Activated naive CD4-positive, alpha-beta T cell treated with anti-CD3 and anti-CD28 coated beads, Interleukin-2, amount 50 U/mL, for 72 hours (primary cell): ENCODE results near the gene ALDH2. TPM values are rescaled to one million over a fixed set of nuclear protein-coding genes. Genes with fewer than 3 reads are reported as not detected.
"Not testable (repeated sequence)": the region's sequence is repeated elsewhere in the genome, so short reads cannot be mapped to it uniquely, and the experiment has no call there.

ENCODE experiments used
- ATAC-seq, 2 donors: fragments of 150-1000 bp; cut with Tn5 transposase; 2 replicates each; pipeline ENCODE4 v1.10.0; 2021; ENCODE audit warnings: mild to moderate bottlenecking in 2 of 2, moderate library complexity in 2 of 2
- DNase-seq, 2 donors: peaks; one replicate each; pipeline ENCODE4 v3.0.0; 2021 to 2022; ENCODE audit warnings: low spot score in 2 of 2
- H3K27ac Mint-ChIP-seq, 2 donors: one replicate each; pipeline ENCODE4 v1.8.0; 2022; ENCODE audit warnings: mild to moderate bottlenecking in 2 of 2, mixed read lengths in 2 of 2
- H3K36me3 Mint-ChIP-seq, 2 donors: one replicate each; pipeline ENCODE4 v1.8.0; 2022; ENCODE audit warnings: mixed read lengths in 2 of 2
- H3K9me3 Mint-ChIP-seq, 2 donors: one replicate each; pipeline ENCODE4 v1.8.0; 2022; ENCODE audit warnings: mixed read lengths in 2 of 2
- total RNA-seq, 2 donors: library from RNA; stranded (reverse); gene quantifications; one replicate each; pipeline ENCODE4 v1.2.3, GENCODE V29; 2022

Gene ALDH2
- total RNA-seq, 2 donors from 2014 or later, result 2.4 to 3.2 TPM

DNA sequence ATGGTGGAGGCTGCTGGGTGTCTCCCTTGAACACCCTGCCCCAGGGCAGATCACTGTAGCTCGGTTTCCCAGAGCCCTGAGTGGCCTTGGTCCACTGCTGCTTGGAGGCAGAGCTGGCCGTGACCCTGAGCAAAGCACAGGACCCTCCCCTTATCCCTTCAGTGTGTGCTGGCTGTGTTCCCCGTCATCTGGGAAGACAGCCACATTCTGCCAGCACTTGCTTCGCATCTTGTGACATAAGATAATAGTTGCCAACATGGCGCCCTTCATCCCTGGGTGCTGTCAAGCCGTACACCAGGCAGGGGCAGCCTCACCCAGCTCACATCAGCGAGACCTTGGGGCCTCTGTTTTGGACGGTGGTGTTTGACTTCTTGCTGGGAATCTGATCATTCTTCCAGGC, 12.1 kb upstream of the ALDH2 start:
- no peaks in the 10 kb centered on the region for H3K9me3 Mint-ChIP-seq
- H3K36me3 Mint-ChIP-seq, result no peaks in the 10 kb centered on the region
- H3K27ac Mint-ChIP-seq, result no peak overlapping the region
- DNase-seq (no peak), ATAC-seq (no peak)

DNA sequence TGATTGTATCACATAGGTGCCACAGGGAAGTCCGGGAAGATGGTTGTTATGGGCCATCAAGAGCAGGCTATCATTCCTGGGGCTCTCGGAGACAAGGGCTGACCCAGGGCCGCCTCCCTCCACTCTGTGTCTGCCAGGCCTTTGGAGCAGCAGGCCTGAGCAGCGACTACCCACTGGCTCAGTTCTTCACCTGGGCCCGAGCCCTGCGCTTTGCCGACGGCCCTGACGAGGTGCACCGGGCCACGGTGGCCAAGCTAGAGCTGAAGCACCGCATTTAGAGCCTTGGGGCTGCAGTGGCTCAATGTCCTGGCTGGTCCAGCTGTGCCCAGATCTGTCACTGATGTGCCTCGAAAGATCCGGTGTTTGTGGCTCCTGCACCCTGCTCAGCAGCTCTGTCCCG, 10.5 kb upstream of the ALDH2 start:
- no peaks in the 10 kb centered on the region for H3K9me3 Mint-ChIP-seq
- no peak for ATAC-seq
- DNase-seq, result no peak
- peak overlapping the region in 1 of 2 donors; percentile 79 for H3K27ac Mint-ChIP-seq
- no peaks in the 10 kb centered on the region for H3K36me3 Mint-ChIP-seq

DNA sequence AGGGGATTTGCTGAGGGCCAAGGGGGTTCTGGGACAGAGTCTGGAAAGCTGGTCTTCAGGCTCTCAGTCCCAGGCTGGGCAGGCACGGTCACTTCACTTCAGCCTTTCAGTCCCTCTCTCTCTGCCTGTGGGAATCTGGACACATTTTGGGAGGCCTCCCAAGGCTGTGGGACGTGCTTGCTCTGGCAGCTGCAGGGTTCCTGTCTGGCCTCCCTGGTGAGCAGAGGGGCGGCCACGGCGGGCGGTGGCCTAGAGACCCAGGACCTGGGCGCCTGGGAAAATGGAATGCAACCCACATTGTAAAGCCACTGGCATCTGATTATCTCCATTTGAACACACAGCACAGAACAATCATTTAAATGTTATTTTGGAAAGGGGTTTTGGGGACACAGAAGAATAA, 10.1 kb upstream of the ALDH2 start:
- no peaks in the 10 kb centered on the region for H3K9me3 Mint-ChIP-seq
- ATAC-seq (no peak), DNase-seq (no peak)
- peak overlapping the region in 1 of 2 donors; percentile 79 for H3K27ac Mint-ChIP-seq
- no peaks in the 10 kb centered on the region for H3K36me3 Mint-ChIP-seq

DNA sequence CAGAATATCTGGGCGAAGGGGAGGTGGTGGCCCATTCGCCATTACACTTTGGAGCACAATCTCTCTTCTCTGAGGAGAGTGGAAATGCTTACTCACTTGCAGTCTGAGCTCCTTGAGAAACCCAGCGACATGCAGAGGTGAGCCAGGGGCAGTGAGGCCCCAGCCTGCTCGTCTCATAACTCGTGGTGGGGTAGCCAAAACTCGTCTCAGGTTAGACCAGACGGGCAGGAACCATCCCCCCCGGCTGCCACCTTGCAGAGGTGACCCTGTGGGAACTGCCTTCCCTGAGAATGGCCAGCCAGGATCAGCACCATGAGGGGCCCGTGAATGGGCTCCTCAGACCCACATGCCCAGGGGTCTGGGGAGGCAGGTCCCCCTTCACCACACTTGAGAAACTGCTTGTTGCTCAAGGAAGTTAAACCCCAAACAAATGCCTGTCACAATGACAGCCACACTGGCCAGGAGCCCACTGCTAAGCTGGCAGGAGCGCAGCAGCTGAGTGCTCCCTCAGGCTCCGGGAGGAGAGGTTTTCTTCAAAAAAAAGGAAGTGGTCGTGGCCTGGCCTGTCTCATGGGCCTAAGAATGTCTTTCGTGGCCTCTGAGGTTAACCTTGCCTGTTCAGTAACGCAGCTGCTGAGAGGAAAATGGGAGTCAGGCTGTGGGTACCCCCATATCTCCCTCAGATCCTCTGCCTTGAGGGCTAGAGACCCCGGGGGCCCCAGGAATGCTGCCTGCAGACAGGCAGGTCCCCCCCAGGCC, 9.2 kb upstream of the ALDH2 start:
- DNase-seq (no peak), ATAC-seq (peak; percentile 40 to 63)
- Mint-ChIP-seq H3K36me3 (no peaks in the 10 kb centered on the region), H3K27ac (peak overlapping the region; percentile 65 to 79), H3K9me3 (no peaks in the 10 kb centered on the region)

DNA sequence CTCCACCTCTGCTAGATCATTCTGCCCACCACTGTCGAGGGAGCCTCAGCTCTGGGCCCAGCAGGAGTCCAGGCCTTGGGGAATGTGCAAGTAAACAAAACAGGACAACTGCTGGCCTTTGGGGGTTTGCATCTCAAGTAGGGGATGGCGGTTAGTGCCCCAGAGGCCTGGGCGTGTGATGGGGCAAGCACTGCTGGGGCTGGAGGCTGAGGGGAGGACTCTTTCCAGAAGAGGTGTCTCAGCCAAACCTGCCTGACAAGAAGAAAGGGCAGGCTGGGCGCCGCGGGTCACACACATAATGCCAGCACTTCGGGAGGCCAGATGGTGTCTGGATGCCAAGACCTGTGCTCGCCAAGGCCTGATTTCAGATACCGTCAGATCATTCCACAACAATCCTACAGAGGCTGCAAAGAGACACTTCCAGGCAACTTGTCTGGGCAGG, 8.6 kb upstream of the ALDH2 start:
- Mint-ChIP-seq H3K9me3 (no peaks in the 10 kb centered on the region), H3K27ac (peak overlapping the region in 1 of 2 donors; percentile 79), H3K36me3 (no peaks in the 10 kb centered on the region)
- DNase-seq (no peak), ATAC-seq (no peak)

GRCh38 chr12:111759271-111759670, 7.5 kb upstream of the ALDH2 start:
- ATAC-seq (no peak), DNase-seq (no peak)
- H3K36me3 Mint-ChIP-seq, result no peaks in the 10 kb centered on the region
- no peak overlapping the region for H3K27ac Mint-ChIP-seq
- H3K9me3 Mint-ChIP-seq, result no peaks in the 10 kb centered on the region

- H3K9me3 Mint-ChIP-seq, result no peaks in the 10 kb centered on the region
- ATAC-seq, result no peak
- no peaks in the 10 kb centered on the region for H3K36me3 Mint-ChIP-seq
Measured at GRCh38 chr12:111759991-111760390, 6.7 kb upstream of the ALDH2 start.

DNA sequence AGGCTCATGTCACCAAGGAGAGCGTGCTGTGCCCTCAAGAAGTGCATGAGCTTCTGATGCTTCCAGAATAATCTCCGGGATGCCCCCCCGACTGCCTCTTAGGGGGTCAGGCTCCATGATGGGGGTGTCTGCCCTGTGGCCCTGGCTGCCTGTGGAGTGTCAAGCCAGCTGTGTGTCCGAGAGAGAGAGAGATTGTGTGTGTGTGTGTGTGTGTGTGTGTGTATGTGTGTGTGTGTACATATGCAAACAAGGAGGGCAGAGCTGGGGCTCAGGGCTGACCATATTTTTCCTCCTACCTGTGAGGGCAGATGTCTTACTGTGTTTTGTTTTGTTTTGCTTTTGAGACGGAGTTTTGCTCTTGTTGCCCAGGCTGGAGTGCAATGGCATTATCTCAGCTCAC, 5.6 kb upstream of the ALDH2 start:
- DNase-seq (no peak), ATAC-seq (no peak)
- H3K9me3 Mint-ChIP-seq, result no peaks in the 10 kb centered on the region
- peaks cover 0 to 2% of the 10 kb centered on the region in 2 donors for H3K36me3 Mint-ChIP-seq
- no peak overlapping the region for H3K27ac Mint-ChIP-seq

More at GRCh38 chr12:111759991-111760390, 6.7 kb upstream of the ALDH2 start:
- DNase-seq, result no peak
- H3K27ac Mint-ChIP-seq, result no peak overlapping the region

GRCh38 chr12:111761706-111762105, 5.0 kb upstream of the ALDH2 start:
- no peak for ATAC-seq
- Mint-ChIP-seq H3K9me3 (no peaks in the 10 kb centered on the region), H3K36me3 (peaks cover 0 to 7% of the 10 kb centered on the region in 2 donors), H3K27ac (no peak overlapping the region)
- no peak for DNase-seq

DNA sequence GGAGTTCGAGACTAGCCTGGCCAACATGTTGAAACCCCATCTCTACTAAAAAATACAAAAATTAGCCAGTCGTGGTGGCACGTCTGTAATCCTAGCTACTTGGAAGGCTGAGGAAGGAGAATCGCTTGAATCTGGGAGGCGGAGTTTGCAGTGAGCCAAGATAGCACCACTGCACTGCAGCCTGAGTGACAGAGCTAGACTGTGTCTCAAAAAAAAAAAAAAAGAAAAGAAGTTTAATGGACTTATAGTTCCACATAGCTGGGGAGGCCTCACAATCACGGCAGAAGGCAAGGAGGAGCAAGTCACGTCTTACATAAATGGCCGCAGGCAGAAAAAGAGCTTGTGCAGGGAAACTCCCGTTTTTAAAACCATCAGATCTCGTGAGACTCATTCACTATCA, 3.2 kb upstream of the ALDH2 start:
- H3K36me3 Mint-ChIP-seq, H3K9me3 Mint-ChIP-seq, DNase-seq, ATAC-seq: not testable (repeated sequence)
- peak overlapping the region in 1 of 2 donors; percentile 51 for H3K27ac Mint-ChIP-seq

DNA sequence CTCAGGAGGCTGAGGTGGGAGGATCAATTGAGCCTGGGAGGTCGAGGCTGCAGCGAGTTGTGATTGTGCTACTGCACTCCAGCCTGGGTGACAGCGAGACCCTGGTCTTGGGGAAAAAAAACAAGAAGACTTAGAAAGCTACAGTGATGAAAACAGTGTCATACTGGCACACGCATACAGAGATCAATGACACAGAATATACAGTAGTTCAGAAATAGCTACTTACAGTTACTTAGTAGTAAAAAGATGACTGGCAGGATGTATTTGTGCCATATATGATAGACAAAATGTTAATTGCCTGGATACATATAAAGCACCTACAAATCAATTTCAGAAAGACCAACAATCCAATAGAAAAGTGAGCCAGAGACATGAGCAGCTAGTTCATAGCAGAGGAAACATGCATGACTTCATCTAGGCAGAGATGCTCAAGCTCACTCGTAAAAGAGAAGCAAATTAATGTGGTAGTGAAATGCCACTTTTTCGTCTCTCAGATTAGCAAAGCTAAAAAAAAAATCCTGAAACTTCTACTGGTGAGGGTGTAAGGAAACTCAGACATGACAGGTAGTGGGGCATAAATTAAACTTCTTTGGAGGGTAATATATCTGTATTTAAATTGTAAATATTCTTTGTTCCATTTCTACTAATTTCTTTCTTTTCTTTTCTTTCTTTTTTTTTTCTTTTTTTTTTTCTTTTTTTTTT, 2.5 kb upstream of the ALDH2 start:
- Mint-ChIP-seq H3K27ac (no peak overlapping the region), H3K36me3 (peaks cover 6 to 7% of the 10 kb centered on the region in 2 donors), H3K9me3 (no peaks in the 10 kb centered on the region)
- ATAC-seq (peak in 1 of 2 donors; percentile 42), DNase-seq (no peak)

GRCh38 chr12:111767362-111768158, 827 bp downstream of the ALDH2 start:
- Mint-ChIP-seq H3K36me3 (peaks cover 6 to 7% of the 10 kb centered on the region in 2 donors), H3K9me3 (no peaks in the 10 kb centered on the region), H3K27ac (peak overlapping the region; percentile 16 to 63)
- DNase-seq (no peak), ATAC-seq (peak; percentile 35 to 78)

GRCh38 chr12:111768159-111768895, 1.6 kb downstream of the ALDH2 start:
- no peak for ATAC-seq

GRCh38 chr12:111769599-111769998, 2.9 kb downstream of the ALDH2 start:
- peaks cover 6 to 7% of the 10 kb centered on the region in 2 donors for H3K36me3 Mint-ChIP-seq
- DNase-seq (no peak), ATAC-seq (no peak)
- H3K27ac Mint-ChIP-seq, result no peak overlapping the region
- no peaks in the 10 kb centered on the region for H3K9me3 Mint-ChIP-seq

More at GRCh38 chr12:111768159-111768895, 1.6 kb downstream of the ALDH2 start:
- Mint-ChIP-seq H3K27ac (peak overlapping the region in 1 of 2 donors; percentile 63), H3K36me3 (peaks cover 6 to 7% of the 10 kb centered on the region in 2 donors), H3K9me3 (no peaks in the 10 kb centered on the region)
- DNase-seq, result no peak

- H3K36me3 Mint-ChIP-seq, result no peaks in the 10 kb centered on the region
- DNase-seq (no peak), ATAC-seq (no peak)
- no peak overlapping the region for H3K27ac Mint-ChIP-seq
- no peaks in the 10 kb centered on the region for H3K9me3 Mint-ChIP-seq
Measured at GRCh38 chr12:111773801-111774551, 7.2 kb downstream of the ALDH2 start.
